Suprapubic skin (tissue), 4 donors: Measurements from ENCODE around the gene TSHZ1. TPM values are rescaled to one million over a fixed set of nuclear protein-coding genes. Genes with fewer than 3 reads are reported as not detected.

ENCODE experiments used
- DNase-seq, 2 donors: peaks; one replicate each; pipeline ENCODE4 v3.0.0-alpha.2; 2019; ENCODE audit warnings: low spot score in 2 of 2
- H3K27ac ChIP-seq: fragments of 200-600 bp; sonication (generic); one replicate; pipeline ENCODE4 v1.5.1; 2019
- H3K27me3 ChIP-seq: fragments of 200-600 bp; sonication (generic); one replicate; pipeline ENCODE4 v1.5.1; 2019
- H3K36me3 ChIP-seq: fragments of 200-600 bp; sonication (generic); one replicate; pipeline ENCODE4 v1.5.1; 2019
- H3K4me1 ChIP-seq: fragments of 200-600 bp; sonication (generic); one replicate; pipeline ENCODE4 v1.5.1; 2019
- H3K4me3 ChIP-seq: fragments of 200-600 bp; sonication (generic); one replicate; pipeline ENCODE4 v1.5.1; 2019; ENCODE audit warnings: mild to moderate bottlenecking
- H3K9me3 ChIP-seq: fragments of 200-600 bp; sonication (generic); one replicate; pipeline ENCODE4 v1.5.1; 2019
- CTCF ChIP-seq, 2 donors: fragments of 200-600 bp in 1 of 2; fragments of 450-650 bp in 1 of 2; sonication (generic) in 1 of 2; IDR thresholded peaks; one replicate each; pipeline ENCODE4 v1.5.1; 2016 to 2019; ENCODE audit warnings: antibody characterized with exemption in 2 of 2, mild to moderate bottlenecking in 1 of 2, moderate library complexity in 1 of 2
- EP300 ChIP-seq: sonication (generic); formaldehyde crosslinking; IDR thresholded peaks from one replicate; pipeline ENCODE4 v1.6.1; 2017; ENCODE audit warnings: antibody characterized with exemption
- POLR2A ChIP-seq, 2 donors: fragments of 450-650 bp; IDR thresholded peaks; one replicate each; pipeline ENCODE4 v1.6.1; 2017; ENCODE audit warnings: antibody characterized with exemption in 2 of 2, mild to moderate bottlenecking in 2 of 2, moderate library complexity in 2 of 2
- POLR2AphosphoS5 ChIP-seq, 3 donors: sonication (generic); formaldehyde crosslinking; IDR thresholded peaks; one replicate each; pipeline ENCODE4 v1.6.1; 2017; ENCODE audit warnings: antibody characterized with exemption in 3 of 3
- WGBS: methylation state at CpG from one replicate; pipeline ENCODE4 v1.1.5; 2018; 5-methylcytosine and 5-hydroxymethylcytosine counted together
- total RNA-seq, 4 donors: library from RNA; depleted of rRNA; stranded (reverse); fragments of >200 nt; gene quantifications; one replicate each; pipeline ENCODE4 v1.1.0, GENCODE V29; 2016

TSHZ1 gene
- total RNA-seq, 4 donors from 2014 or later, result 15.2 to 24.5 (median 20.3) TPM

- no peaks in the 10 kb centered on the region for H3K9me3 ChIP-seq
- peaks cover 10% of the 10 kb centered on the region for H3K4me1 ChIP-seq
- WGBS, result 93% methylated on average over 1 of the region's 1 CpG
- H3K36me3 ChIP-seq, result no peaks in the 10 kb centered on the region
- no peaks in the 10 kb centered on the region for H3K27me3 ChIP-seq
- no peak overlapping the region for H3K4me3 ChIP-seq
- H3K27ac ChIP-seq, result no peak overlapping the region
- TF ChIP-seq POLR2A (IDR thresholded peaks at IDR 0.05), result no peak
- TF ChIP-seq EP300, result no peak
- TF ChIP-seq CTCF (IDR thresholded peaks at IDR 0.05), result no peak
- TF ChIP-seq POLR2AphosphoS5 (IDR thresholded peaks at IDR 0.05), result no peak
- no peak for DNase-seq
Measured at GRCh38 chr18:75241705-75242104, 31.1 kb downstream of the TSHZ1 start.

- no peak overlapping the region for H3K4me3 ChIP-seq
- no peaks in the 10 kb centered on the region for H3K36me3 ChIP-seq
- WGBS, result 79% methylated on average over 19 of the region's 19 CpGs
- no peak for DNase-seq
- no peaks in the 10 kb centered on the region for H3K9me3 ChIP-seq
- no peaks in the 10 kb centered on the region for H3K27me3 ChIP-seq
- H3K4me1 ChIP-seq, result peaks cover 23% of the 10 kb centered on the region
- H3K27ac ChIP-seq, result no peak overlapping the region
- TF ChIP-seq POLR2A (IDR thresholded peaks at IDR 0.05) (no peak), CTCF (IDR thresholded peaks at IDR 0.05) (peak in 1 of 2 donors; percentile 22)
Measured at GRCh38 chr18:75244351-75245313, 34.0 kb downstream of the TSHZ1 start.

- TF ChIP-seq CTCF (IDR thresholded peaks at IDR 0.05) (no peak), EP300 (no peak), POLR2AphosphoS5 (IDR thresholded peaks at IDR 0.05) (no peak), POLR2A (IDR thresholded peaks at IDR 0.05) (no peak)
- no peaks in the 10 kb centered on the region for H3K36me3 ChIP-seq
- H3K4me3 ChIP-seq, result peak overlapping the region; percentile 49
- peaks cover 28% of the 10 kb centered on the region for H3K4me1 ChIP-seq
- no peak for DNase-seq
- H3K27ac ChIP-seq, result peak overlapping the region; percentile 84
- no peaks in the 10 kb centered on the region for H3K9me3 ChIP-seq
- WGBS, result 45% methylated on average over 10 of the region's 10 CpGs
- no peaks in the 10 kb centered on the region for H3K27me3 ChIP-seq
Measured at GRCh38 chr18:75246721-75247610, 36.4 kb downstream of the TSHZ1 start.

- no peaks in the 10 kb centered on the region for H3K27me3 ChIP-seq
- 22% methylated on average over 8 of the region's 8 CpGs for WGBS
- H3K4me1 ChIP-seq, result peaks cover 32% of the 10 kb centered on the region
- H3K9me3 ChIP-seq, result no peaks in the 10 kb centered on the region
- TF ChIP-seq POLR2AphosphoS5 (IDR thresholded peaks at IDR 0.05) (no peak), CTCF (IDR thresholded peaks at IDR 0.05) (no peak), POLR2A (IDR thresholded peaks at IDR 0.05) (no peak), EP300 (no peak)
- peak overlapping the region; percentile 84 for H3K27ac ChIP-seq
- no peaks in the 10 kb centered on the region for H3K36me3 ChIP-seq
- peak overlapping the region; percentile 49 for H3K4me3 ChIP-seq
- no peak for DNase-seq
Measured at GRCh38 chr18:75247611-75248421, 37.2 kb downstream of the TSHZ1 start.
